Stomach smooth muscle (tissue), 2 donors: Measurements from ENCODE around the gene DHX29.
A peak's percentile ranks its signal among the peaks of the same experiment; 100 is the strongest.

Source experiments
- H3K27ac ChIP-seq: one replicate; pipeline ENCODE4 v1.7.0; 2013; ENCODE audit warnings: mild to moderate bottlenecking, low read length, inconsistent platforms
- H3K27me3 ChIP-seq, 2 donors: one replicate each; pipeline ENCODE4 v1.7.0; 2013; ENCODE audit warnings: low read length in 2 of 2; ENCODE audit not compliant: insufficient read depth in 2 of 2, control insufficient read depth in 1 of 2
- H3K36me3 ChIP-seq, 2 donors: one replicate each; pipeline ENCODE4 v1.7.0; 2013; ENCODE audit warnings: low read length in 2 of 2; ENCODE audit not compliant: control insufficient read depth in 2 of 2, insufficient read depth in 2 of 2
- H3K4me1 ChIP-seq: one replicate; pipeline ENCODE4 v1.7.0; 2013; ENCODE audit warnings: low read length; ENCODE audit not compliant: control insufficient read depth, insufficient read depth
- H3K4me3 ChIP-seq, 2 donors: one replicate each; pipeline ENCODE4 v1.7.0; 2013; ENCODE audit warnings: low read length in 2 of 2
- H3K9ac ChIP-seq, 2 donors: one replicate each; pipeline ENCODE4 v1.7.0; 2013; ENCODE audit warnings: low read length in 2 of 2, mild to moderate bottlenecking in 1 of 2
- H3K9me3 ChIP-seq, 2 donors: one replicate each; pipeline ENCODE4 v1.7.0; 2013; ENCODE audit warnings: low read length in 2 of 2; ENCODE audit not compliant: control insufficient read depth in 2 of 2
- donor health status: healthy.
- donor health status: Pancreatic carcinoma.

DHX29 gene

GRCh38 chr5:55307383-55308253, at the start of gene DHX29, which contains the start of gene MTREX:
DHX29 (minus strand) TSS chr5:55307694; CDS start chr5:55307573, 121 bp downstream.
MTREX (plus strand) TSS chr5:55307989; CDS start chr5:55308014, 25 bp downstream.
- peaks cover 15% of the 10 kb centered on the region for H3K4me1 ChIP-seq

DNA sequence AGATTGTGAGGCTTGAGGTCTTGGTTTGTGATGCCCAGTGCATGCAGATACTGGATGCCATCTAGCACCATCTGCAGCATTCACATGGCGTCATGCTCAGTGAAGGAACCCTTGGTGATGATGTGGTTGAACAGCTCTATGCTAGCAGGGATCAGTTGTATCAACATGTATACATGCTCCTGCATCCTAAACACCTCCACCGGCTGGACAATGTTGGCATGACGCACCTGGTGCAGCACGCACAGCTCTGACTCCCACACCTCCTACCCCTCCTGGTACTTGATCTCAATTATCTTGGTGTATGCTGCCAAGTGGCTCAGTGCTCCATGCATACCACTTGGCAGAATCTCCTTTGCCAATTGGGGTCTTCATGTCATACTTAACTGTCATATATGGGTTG, 49.4 kb upstream of the DHX29 start:
- Histone ChIP-seq H3K36me3 (peaks cover 37 to 41% of the 10 kb centered on the region in 2 donors), H3K4me1 (no peaks in the 10 kb centered on the region), H3K27me3 (no peaks in the 10 kb centered on the region), H3K9ac (no peak overlapping the region), H3K9me3 (no peaks in the 10 kb centered on the region), H3K27ac (no peak overlapping the region), H3K4me3 (no peak overlapping the region)

More at GRCh38 chr5:55307383-55308253, at the start of gene DHX29, which contains the start of gene MTREX:
- Histone ChIP-seq H3K36me3 (no peaks in the 10 kb centered on the region), H3K9me3 (no peaks in the 10 kb centered on the region), H3K4me3 (peak within 1 kb of the TSS; percentile 91 to 96), H3K27me3 (no peaks in the 10 kb centered on the region), H3K9ac (peak within 1 kb of the TSS; percentile 97 to 98), H3K27ac (peak within 1 kb of the TSS; percentile 90)

GRCh38 chr5:55350754-55351153, 43.3 kb upstream of the DHX29 start:
- Histone ChIP-seq H3K9me3 (no peaks in the 10 kb centered on the region), H3K27me3 (no peaks in the 10 kb centered on the region)

DNA sequence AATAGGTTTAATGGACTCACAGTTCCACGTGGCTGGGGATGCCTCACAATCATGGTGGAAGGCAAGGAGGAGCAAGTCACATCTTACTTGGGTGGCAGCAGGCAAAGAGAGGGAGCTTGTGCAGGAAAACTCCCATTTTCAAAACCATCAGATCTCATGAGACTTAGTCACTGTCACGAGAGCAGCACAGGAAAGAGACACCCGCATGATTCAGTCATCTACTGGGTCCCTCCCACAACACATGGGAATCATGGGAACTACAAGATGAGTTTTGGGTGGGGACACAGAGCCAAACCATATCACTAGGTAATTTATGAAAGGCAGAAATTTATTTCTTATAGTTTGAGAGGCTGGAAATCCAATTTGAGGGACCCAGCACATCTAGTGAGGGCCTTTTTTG, 40.3 kb upstream of the DHX29 start:
- Histone ChIP-seq H3K4me3 (no peak overlapping the region), H3K9me3 (no peaks in the 10 kb centered on the region), H3K9ac (no peak overlapping the region), H3K27me3 (no peaks in the 10 kb centered on the region), H3K36me3 (peaks cover 22 to 31% of the 10 kb centered on the region in 2 donors), H3K4me1 (no peaks in the 10 kb centered on the region), H3K27ac (no peak overlapping the region)

More at GRCh38 chr5:55350754-55351153, 43.3 kb upstream of the DHX29 start:
- no peak overlapping the region for H3K4me3 ChIP-seq
- no peak overlapping the region for H3K27ac ChIP-seq
- H3K4me1 ChIP-seq: no peaks in the 10 kb centered on the region
- peaks cover 38 to 45% of the 10 kb centered on the region in 2 donors for H3K36me3 ChIP-seq
- no peak overlapping the region for H3K9ac ChIP-seq

DNA sequence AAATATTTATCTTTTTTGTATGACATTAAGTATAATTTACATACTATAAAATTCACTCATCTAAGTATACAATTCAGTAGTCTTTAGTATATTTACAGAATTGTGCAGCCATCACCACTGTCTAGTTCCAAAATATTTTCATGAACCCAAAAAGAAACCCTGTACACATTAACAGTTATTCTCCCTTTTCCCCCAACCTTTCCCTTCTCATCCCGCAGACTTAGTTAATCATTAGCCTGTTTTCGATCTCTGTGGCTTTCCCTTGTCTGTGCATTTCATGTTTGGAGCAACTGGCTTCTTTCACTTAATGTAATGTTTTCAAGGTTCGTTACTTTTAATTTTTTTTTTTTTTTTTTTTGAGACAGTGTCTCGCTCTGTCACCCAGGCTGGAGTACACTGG, 37.8 kb upstream of the DHX29 start:
- Histone ChIP-seq H3K4me3 (no peak overlapping the region), H3K27me3 (no peaks in the 10 kb centered on the region), H3K36me3 (peaks cover 22 to 31% of the 10 kb centered on the region in 2 donors), H3K27ac (no peak overlapping the region), H3K9me3 (no peaks in the 10 kb centered on the region), H3K4me1 (no peaks in the 10 kb centered on the region), H3K9ac (no peak overlapping the region)

- Histone ChIP-seq H3K27ac (no peak overlapping the region), H3K36me3 (peaks cover 15 to 25% of the 10 kb centered on the region in 2 donors), H3K27me3 (no peaks in the 10 kb centered on the region), H3K9ac (no peak overlapping the region), H3K9me3 (no peaks in the 10 kb centered on the region), H3K4me3 (no peak overlapping the region), H3K4me1 (no peaks in the 10 kb centered on the region)
Observed at GRCh38 chr5:55344392-55344992, 37.0 kb upstream of the DHX29 start.

GRCh38 chr5:55343609-55344008, 36.1 kb upstream of the DHX29 start:
- Histone ChIP-seq H3K9me3 (no peaks in the 10 kb centered on the region), H3K27me3 (no peaks in the 10 kb centered on the region), H3K4me3 (no peak overlapping the region), H3K27ac (no peak overlapping the region), H3K9ac (no peak overlapping the region), H3K36me3 (peaks cover 15 to 22% of the 10 kb centered on the region in 2 donors), H3K4me1 (no peaks in the 10 kb centered on the region)

DNA sequence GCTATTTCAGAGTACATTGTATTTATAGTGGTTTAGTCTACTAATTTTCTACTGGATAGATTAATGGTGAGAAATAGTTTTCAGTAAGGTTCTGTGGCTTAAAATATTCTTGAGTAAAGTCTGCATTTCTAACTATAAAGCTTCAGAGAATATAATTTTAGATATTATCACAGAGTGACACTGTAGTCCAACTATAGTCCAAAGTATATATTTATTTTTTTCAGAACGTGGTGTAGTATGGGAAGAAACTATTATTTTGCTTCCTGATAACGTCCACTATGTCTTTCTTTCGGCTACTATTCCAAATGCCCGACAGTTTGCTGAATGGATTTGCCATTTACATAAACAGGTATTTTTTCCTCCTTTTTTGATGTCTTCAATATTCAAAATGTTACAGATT, 35.6 kb upstream of the DHX29 start:
- Histone ChIP-seq H3K27me3 (no peaks in the 10 kb centered on the region), H3K27ac (no peak overlapping the region), H3K4me3 (no peak overlapping the region), H3K36me3 (peaks cover 13 to 19% of the 10 kb centered on the region in 2 donors), H3K9ac (no peak overlapping the region), H3K4me1 (no peaks in the 10 kb centered on the region), H3K9me3 (no peaks in the 10 kb centered on the region)

DNA sequence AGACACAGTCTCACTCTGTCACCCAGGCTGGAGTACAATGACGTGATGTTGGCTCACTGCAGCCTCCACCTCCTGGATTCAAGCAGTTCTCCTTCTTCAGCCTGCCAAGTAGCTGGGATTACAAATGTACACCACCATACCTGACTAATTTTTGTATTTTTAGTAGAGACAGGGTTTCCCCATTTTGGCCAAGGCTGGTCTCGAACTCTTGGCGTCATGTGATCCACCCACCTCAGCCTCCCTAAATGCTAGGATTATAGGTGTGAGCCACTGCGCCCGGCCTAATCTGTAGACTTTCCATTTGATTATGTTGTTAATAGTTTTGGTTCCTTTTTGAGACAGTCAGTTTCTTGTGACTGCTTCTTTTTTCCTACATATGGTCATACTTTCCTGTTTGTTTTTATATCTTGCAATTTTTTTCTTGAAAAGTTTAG, 31.3 kb upstream of the DHX29 start:
- Histone ChIP-seq H3K9me3 (no peaks in the 10 kb centered on the region), H3K27ac (no peak overlapping the region), H3K36me3 (peaks cover 0 to 6% of the 10 kb centered on the region in 2 donors), H3K4me3 (no peak overlapping the region), H3K9ac (no peak overlapping the region), H3K4me1 (no peaks in the 10 kb centered on the region), H3K27me3 (no peaks in the 10 kb centered on the region)

DNA sequence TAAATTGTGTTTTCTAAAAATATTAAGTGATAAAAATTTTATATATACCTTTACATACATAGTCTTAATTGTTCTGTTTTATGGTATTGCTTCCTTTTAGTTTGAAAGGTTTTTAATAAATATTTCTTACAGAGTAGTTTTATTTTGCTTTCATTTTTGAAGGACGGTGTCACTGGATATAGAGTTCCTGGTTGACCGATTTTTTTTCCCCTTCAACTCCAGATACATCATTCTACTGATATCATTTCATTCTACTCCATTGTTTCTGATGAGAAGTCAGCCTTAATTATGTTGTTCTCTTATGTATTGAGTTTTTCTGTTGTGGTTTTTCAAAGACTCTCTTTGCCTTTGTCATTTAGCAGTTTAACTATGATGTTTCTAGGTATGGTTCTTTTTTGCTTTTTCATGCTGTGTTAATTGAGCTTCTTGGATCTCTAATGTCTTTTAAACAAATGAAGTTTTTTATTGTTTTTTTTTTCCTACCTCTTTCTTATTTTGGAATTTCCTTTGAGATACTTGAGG, 30.7 kb upstream of the DHX29 start:
- Histone ChIP-seq H3K4me3 (no peak overlapping the region), H3K36me3 (peaks cover 0 to 4% of the 10 kb centered on the region in 2 donors), H3K27me3 (no peaks in the 10 kb centered on the region), H3K9me3 (no peaks in the 10 kb centered on the region), H3K9ac (no peak overlapping the region), H3K27ac (no peak overlapping the region), H3K4me1 (no peaks in the 10 kb centered on the region)
